ENCODE measurements around the gene RAB5B.

RAB5B gene

DNA sequence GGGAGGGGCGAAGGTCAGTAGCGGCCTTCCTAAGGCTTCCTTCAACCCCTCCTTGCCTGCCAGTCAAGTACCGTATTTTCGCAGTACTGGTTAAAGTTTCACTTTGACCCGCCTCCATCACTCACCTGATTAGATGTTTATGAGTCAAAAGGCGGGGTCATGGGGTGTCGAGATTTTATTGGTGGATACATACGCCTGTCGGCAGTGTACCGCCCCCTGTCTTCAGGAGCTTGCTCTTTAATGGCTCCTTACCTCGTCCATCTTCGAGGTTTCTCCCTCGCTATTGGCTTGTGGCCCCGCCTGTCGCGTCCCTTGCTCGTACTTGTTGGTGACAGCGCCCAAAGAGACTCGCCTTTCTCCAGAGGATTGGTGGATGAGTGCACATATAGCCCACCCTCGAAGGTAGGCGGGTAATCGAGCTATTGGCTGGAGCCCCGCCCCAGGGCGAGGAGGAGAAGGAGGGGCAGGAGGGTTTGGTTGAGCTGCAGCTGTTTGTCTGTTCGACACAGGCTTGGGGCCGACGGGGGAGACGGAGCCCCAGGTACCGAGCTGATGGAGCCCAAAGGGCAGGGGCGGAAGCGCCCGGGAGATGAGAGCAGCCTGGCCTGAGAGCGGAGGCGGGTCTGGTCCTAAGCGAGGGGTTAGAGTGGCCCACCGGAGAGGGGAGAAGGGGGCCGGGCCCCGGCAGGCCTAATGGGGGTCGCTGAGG, at the start of gene RAB5B:
Gene RAB5B, plus strand, starts transcription at position 480 of the 709 bp plus-strand sequence. CDS start 12,883 bp downstream, outside the sequence.
- peak; percentile 100 for DNase-seq

- DNase-seq, result no peak
These were observed 48.5 kb upstream of the RAB5B start for GRCh38 chr12:55925371-55925770.

- DNase-seq, result no peak
These were observed 47.8 kb upstream of the RAB5B start for GRCh38 chr12:55925870-55926737.

GRCh38 chr12:55926738-55927587, 46.9 kb upstream of the RAB5B start:
- peak; percentile 87 for DNase-seq

DNA sequence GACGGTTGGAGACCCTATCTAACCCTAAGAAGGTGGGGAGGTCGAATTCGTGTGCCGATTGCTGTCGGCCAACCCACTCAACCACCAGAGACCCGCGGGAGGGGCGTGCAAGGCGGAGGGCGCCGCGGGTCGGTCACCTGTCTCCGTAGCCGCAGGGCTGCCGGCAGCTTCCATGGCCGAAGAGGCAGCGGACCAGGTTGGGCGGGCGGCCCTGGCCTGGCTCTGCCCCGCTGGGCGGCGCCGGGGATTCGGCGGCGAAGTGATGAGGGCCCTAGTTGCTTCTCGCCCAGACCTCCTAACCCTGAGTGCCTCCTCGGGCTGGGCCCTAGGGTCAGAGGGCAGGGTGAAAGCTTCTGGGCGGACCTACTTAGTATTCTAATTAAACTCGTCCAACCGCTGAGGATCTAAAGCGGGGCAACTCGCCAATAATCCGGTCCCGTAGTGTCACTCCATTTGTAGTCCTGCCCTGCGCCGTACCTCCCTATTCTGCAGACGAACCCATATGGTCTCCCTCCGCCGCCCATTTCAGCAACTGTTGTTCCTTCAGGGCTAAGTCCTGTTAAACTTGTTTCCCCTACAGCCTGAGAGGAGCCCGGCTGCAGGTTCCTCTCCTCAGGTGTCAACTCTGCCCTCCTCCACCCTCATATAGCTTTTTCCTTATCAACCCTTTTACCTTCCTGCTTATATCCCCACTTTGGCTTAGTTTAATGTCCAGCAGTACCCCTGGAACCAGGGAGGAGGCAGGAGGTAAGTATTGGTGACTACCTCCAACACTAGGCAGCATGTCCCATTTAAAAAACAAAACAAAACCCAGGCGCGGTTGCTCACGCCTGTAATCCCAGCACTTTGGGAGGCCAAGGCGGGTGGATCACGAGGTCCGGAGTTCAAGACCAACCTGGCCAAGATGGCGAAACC, 46.0 kb upstream of the RAB5B start, which contains the start of gene PYM1:
Gene PYM1, minus strand, starts transcription at position 307 of the 915 bp plus-strand sequence. Its CDS starts 133 bp downstream, at position 174.
- peak; percentile 47 for DNase-seq

DNA sequence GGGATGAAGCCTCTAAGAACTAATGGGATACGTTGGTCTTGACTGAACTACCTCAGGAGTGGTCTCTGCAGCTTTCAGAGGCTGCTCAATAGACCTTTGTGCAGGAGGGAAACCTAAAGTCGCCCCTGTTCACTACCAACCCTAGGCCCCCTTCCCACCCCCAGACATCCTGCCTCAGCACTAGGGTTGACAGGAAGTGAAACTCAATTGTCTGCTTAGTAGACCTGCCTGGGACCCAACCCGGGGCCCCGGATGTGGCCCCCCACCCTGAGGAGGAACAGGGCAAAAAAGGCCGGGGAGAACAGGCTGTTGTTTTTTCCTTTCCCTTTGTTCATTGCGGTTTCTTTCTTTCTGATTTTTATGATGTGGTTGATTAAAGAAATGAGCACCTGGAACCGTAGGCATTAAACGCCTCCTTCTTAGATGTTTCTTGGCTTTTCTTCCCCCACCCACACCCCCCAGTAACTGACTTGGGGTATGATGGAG, 44.5 kb upstream of the RAB5B start:
- no peak for DNase-seq

DNA sequence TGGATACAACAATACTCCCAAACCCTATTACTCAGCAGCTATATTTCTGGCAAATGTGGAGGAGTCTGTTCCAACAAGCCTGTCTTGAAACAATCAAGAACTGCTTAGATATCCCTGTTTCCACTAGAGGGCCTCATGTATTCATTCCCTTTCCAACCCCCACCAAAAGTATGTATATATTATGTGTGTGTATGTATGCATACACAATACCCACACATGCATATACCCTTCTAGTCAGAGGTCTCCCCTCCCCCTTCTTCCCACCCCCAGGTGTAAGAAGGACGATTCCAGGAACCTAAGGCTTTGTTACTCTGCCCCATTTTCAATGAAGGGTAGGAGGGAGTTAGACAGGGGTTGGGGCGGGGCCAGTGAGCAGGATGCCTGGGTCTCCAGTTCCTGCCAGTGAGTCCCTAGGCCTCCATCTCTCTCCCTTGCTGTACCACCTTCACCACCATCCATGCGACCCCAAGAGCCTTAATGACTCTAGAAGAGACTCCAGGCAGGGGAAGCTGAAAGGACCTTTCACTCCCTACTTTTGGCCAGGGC, 43.0 kb upstream of the RAB5B start, which contains the start of gene DGKA:
Gene DGKA, plus strand, starts transcription at position 392 of the 546 bp plus-strand sequence. CDS start 5,342 bp downstream, outside the sequence.
- peak; percentile 28 for DNase-seq

DNA sequence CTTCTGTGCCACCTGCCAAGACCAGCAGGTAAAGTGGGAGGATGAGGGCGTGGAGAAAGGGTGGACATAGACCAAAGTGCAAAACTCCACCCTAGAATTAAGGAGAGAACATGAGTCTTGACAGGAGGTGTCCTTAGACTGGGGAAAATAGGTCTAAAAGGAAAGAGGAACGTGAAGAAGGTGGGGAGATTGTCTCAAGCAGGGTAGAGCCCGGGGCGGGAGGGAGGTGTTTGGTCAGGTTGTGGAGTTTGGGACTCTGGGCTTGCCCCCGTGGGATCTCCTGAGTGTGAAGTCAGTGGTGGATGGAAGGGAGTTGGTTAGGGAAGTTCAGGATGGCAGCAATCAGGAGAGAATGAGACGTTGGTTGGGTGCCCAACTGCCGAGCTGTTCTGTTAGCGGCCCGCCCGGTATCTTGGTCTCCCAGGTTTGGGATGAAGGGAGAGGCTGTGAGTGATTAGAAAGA, 42.5 kb upstream of the RAB5B start:
- DNase-seq, result no peak

GRCh38 chr12:55931780-55932550, 41.9 kb upstream of the RAB5B start:
- DNase-seq, result no peak

DNA sequence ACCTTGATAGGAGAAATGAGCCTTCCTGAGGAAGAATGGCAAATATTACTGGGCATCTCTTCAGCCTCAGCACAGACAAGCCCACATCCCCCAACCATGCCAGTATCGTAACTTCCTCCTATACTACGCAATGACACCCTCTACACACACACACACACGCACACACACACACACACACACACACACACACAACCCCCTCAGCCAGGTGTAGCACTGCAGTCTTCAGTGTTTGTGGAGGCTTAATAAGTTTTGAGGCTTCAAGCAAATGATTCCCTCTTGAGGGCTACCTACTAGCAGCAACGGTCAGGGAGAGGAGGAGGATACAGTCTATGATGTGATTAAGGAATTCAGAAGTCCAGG, 41.3 kb upstream of the RAB5B start:
- no peak for DNase-seq

DNA sequence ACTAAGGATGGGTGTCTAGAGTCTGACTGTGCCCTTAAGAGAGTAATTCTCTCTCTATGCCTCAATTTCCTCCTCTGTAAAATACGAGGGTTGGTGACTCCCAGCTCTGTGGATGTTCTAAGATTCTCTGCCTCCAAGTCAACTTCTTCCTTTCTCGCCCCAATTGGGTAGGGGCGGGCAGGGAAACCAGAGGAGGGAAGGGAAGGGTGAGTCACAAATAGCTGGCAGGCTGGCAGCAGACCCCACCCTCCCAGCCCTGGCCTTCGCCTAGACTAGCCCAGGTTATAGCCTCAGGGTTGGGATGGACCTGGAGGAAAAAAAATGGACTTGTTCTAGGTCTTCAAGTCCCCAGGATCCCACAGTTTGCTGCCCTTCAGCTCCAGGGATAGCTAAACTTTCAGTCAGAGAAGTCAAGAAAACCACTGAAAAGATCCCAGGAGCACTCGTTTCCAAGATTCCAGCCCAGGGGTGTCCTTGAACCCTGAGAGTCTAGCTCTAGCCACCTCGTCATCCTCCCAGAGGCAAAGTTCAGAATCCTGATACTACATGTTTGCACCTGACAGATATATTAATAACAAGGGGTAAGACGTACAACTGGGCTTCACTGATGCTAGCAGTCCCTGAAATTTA, 40.6 kb upstream of the RAB5B start:
- no peak for DNase-seq

GRCh38 chr12:55933799-55934742, 39.8 kb upstream of the RAB5B start:
- no peak for DNase-seq

DNA sequence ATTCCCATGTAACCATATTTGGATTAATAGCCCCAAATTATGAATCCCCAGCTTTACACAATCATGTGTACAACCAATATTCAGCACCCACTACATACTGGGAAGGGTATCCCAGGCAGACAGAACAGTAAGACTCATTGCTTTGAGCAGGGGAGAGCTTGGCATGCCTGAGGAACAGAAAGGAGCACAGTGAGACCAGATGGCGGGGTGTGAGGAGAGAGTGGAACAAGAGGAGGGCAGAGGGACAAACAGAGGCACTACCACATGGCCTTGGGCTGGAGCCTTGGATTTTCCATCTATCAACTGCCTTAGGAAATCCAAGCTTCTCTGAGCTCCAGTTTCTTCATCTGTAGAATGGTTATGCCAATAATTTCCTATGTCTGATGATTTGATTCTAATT, 39.1 kb upstream of the RAB5B start:
- no peak for DNase-seq

- no peak for DNase-seq
These were observed 38.1 kb upstream of the RAB5B start for GRCh38 chr12:55935738-55936151.

DNA sequence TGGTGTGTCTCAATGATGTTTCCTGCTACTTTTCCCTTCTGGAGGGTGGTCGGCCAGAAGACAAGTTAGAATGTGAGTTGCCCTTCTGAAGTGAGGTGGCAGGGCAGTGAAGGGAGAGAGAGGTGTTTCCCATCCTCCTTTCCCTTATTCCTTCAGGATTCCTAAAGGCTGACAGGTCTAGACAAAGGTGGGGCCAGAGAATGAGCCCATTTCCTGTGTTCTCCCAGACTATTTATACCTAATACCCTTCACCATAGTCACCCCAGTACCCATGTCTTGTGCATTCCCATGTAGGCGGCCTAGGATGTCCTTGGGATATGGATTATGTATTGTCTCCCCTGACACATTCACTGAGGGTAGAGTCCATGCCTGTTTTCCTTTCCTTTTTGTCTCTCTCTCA, 35.9 kb upstream of the RAB5B start:
- no peak for DNase-seq

DNA sequence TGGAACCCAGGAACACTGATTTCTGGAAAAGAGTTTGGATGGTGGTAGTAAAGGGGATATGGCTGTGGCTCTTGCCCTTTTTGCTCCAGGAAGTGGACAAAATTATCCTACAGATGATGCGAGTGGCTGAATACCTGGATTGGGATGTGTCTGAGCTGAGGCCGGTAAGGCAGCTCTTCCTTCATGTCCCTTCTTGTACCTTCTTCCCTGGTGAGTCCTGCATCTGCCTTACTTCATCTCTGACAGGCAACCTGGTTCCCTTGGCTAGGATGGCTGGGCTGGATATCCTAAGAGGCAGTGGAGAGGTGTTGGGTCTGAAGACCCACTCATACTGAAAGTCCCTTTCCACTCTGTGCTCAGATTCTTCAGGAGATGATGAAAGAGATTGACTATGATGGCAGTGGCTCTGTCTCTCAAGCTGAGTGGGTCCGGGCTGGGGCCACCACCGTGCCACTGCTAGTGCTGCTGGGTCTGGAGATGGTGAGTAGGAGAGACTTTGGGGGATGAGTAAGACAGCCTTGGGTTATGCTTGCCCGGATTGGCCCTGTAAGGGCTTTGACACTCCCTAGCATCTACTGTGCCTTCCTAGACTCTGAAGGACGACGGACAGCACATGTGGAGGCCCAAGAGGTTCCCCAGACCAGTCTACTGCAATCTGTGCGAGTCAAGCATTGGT, 34.9 kb upstream of the RAB5B start:
- no peak for DNase-seq

GRCh38 chr12:55940065-55940732, 33.7 kb upstream of the RAB5B start:
- DNase-seq, result peak; percentile 64

DNA sequence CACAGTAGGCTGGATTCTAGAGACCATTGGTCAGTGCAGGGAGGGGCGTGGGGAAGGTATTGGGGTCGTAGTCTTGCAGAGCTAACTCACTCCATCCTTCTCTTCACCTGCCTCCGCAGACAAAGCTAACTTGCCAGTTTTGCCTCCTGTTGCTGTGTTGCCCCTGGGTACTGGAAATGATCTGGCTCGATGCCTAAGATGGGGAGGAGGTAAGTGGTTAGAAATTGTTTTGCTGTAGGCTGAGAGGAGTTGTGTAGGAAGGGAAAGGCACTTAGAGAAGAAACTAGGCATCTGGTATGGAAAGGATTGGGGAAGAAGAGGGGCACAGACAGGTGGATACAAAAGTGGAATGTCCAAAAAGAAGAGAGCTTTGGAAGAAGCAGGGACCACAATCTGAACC, 31.8 kb upstream of the RAB5B start:
- no peak for DNase-seq

All from NCI-H2029 (cell line).